MM.1S (cell line): ENCODE results near the gene CALD1.
A peak's percentile ranks its signal among the peaks of the same experiment; 100 is the strongest.

Source experiments
- EZH2 ChIP-seq: fragments of 300-600 bp; sonication (generic); optimal IDR thresholded peaks from 2 replicates; pipeline ENCODE3; 2017; ENCODE audit warnings: low read depth, mild to moderate bottlenecking, antibody characterized with exemption, low read length, mixed read lengths
- TF ChIP-seq, protein P1 (sequence below): fragments of 300-600 bp; sonication (generic); IDR thresholded peaks from 2 replicates; pipeline ENCODE4 v1.5.1; 2016; ENCODE audit warnings: antibody characterized with exemption, low read length, mixed read lengths

DNA sequence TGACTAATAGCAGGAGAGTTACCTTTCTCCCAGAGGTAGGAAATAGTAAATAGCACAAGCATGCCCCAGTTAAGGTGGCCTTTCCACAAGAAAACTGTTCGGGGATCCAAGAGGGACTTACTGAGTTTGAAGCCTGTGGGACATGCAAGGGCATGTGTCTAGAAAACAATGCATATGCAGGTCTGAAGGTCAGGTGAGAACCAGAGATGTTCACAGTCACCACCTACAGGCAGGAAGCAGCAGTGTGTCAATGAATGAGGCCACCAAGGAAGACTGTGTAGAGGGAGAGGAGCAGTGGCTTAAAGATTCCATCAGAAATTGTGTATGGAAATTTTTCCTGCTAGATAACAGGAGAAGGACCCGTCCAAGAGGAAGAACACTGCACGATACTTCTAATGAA is 66.0 kb downstream of the CALD1 start:
- TF ChIP-seq, protein P1, sequence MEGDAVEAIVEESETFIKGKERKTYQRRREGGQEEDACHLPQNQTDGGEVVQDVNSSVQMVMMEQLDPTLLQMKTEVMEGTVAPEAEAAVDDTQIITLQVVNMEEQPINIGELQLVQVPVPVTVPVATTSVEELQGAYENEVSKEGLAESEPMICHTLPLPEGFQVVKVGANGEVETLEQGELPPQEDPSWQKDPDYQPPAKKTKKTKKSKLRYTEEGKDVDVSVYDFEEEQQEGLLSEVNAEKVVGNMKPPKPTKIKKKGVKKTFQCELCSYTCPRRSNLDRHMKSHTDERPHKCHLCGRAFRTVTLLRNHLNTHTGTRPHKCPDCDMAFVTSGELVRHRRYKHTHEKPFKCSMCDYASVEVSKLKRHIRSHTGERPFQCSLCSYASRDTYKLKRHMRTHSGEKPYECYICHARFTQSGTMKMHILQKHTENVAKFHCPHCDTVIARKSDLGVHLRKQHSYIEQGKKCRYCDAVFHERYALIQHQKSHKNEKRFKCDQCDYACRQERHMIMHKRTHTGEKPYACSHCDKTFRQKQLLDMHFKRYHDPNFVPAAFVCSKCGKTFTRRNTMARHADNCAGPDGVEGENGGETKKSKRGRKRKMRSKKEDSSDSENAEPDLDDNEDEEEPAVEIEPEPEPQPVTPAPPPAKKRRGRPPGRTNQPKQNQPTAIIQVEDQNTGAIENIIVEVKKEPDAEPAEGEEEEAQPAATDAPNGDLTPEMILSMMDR = peak; percentile 70
- no peak for TF ChIP-seq EZH2
